GM18505 (cell line): Measurements from ENCODE around the gene EXOSC10.
"Not testable (repeated sequence)": the region's sequence is repeated elsewhere in the genome, so short reads cannot be mapped to it uniquely, and the experiment has no call there.

Source experiments
- ATAC-seq: cut with Tn5 transposase; IDR thresholded peaks from one replicate; pipeline ENCODE4 v1.9.1; 2021; ENCODE audit not compliant: unreplicated experiment
- POLR2A ChIP-seq: IDR thresholded peaks from 4 replicates; pipeline ENCODE4 v1.6.1; 2011; ENCODE audit warnings: borderline replicate concordance; ENCODE audit not compliant: insufficient read depth, insufficient read length; ENCODE audit errors: extremely low read depth

Gene EXOSC10

DNA sequence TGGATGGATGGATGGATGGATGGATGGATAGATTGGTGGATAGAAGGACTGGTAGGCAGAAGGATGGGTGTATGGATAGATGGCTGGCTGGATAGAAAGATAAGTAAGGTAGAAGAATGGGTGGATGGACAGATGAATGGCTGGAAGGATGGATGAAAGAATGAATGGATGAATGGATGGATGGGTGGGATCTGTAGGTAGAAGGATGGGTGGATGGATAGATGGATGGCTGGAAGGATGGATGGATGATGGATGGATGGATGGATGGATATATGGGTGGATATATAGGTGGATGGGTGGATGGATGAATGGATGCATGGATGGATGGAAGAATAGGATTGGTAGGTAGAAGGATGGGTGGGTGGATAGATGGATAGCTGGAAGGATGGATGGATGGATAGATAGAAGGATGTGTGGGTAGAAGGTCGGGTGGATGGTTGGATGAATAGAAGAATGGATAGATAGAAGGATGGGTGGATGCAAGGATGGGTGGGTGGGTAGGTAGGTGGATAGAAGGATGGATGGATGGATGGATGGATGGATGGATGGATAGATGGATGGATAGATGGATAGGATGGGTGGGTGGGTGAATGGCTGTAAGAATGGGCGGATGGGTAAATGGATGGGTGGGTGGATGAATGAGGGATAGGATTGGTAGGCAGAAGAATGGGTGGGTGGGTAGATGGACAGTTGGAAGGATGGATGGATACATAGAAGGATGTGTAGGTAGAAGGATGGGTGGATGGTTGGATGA, 60.1 kb downstream of the EXOSC10 start:
- ATAC-seq = no peak
- TF ChIP-seq POLR2A = no peak

- ATAC-seq = no peak
These were observed 61.9 kb downstream of the EXOSC10 start for GRCh38 chr1:11037740-11038182.

DNA sequence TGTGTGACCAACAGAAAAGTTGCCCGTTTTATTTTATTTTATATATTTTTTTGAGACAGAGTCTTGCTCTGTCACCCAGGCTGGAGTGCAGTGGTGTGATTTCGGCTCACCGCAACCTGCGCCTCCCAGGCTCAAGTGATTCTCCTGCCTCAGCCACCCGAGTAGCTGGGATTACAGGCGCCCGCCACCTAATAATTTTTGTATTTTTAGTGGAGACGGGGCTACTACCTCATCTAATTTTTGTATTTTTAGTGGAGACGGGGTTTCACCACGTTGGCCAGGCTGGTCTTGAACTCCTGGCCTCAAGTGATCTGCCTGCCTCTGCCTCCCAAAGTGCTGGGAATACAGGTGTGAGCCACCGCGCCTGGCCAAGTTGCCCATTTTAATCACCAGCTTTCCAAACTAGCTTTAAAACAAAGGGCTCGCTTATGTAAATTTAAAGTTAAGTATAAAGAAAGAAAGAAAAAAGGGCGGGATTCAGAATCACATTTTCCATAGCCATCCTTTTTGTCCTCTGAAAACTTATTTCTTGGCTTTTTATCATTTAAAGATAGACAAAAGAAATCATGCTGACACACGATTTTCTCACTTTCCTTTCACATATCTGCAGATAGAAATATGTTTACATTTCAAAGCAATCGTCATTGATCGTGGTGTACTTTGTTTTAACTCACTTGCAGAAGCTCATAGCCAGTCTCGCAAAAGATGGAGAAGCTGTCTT, 62.5 kb downstream of the EXOSC10 start:
- ATAC-seq = not testable (repeated sequence)

More at GRCh38 chr1:11037740-11038182, 61.9 kb downstream of the EXOSC10 start:
- no peak for TF ChIP-seq POLR2A

- no peak for TF ChIP-seq POLR2A
These were observed 67.9 kb downstream of the EXOSC10 start for GRCh38 chr1:11031624-11032262.

GRCh38 chr1:11030865-11031264, 68.8 kb downstream of the EXOSC10 start:
- no peak for ATAC-seq
- no peak for TF ChIP-seq POLR2A

More at GRCh38 chr1:11031624-11032262, 67.9 kb downstream of the EXOSC10 start:
- ATAC-seq = no peak

- ATAC-seq = no peak
These were observed 71.7 kb downstream of the EXOSC10 start for GRCh38 chr1:11028018-11028417.

GRCh38 chr1:11027316-11027715, 72.4 kb downstream of the EXOSC10 start:
- no peak for ATAC-seq
- no peak for TF ChIP-seq POLR2A

More at GRCh38 chr1:11028018-11028417, 71.7 kb downstream of the EXOSC10 start:
- TF ChIP-seq POLR2A = no peak

DNA sequence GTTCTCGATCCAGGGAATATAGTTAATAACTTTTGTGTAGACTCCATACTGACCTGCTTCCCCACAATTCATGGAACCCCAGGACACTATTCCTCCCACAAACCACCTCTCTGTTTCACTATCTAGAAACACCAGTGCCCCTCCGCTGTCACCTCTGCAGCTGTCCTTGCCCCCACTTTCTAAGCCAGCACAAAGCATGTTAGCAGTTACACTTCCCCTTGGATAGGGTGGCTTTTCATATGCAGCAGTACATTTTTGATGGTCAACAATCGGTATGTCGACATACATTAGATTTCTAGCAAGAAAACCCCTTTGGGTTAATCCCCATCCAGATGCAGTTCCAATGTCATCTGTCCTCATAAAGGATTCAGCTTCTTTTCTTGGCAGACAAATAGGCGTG, 72.8 kb downstream of the EXOSC10 start:
- no peak for ATAC-seq
- no peak for TF ChIP-seq POLR2A

GRCh38 chr1:11026052-11026451, 73.6 kb downstream of the EXOSC10 start:
- no peak for ATAC-seq
- TF ChIP-seq POLR2A = no peak

- no peak for TF ChIP-seq POLR2A
- no peak for ATAC-seq
These were observed 74.1 kb downstream of the EXOSC10 start for GRCh38 chr1:11025618-11026017.

DNA sequence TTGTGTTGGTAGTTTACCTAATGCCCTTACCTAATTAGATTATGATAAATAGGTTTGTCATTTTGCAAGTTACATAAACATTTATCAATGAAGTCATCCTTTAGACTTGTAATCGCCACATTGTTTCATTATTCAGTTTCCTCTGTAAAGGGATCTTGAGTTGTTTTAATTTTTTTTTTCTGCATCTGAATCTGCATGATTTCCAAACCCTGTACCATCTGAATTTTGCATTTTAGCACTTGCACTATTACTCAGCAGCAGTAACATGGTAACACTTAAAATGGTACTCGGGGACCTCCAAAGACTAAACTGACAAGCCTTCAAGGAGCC, 74.8 kb downstream of the EXOSC10 start:
- ATAC-seq = no peak

GRCh38 chr1:11024154-11024873, 75.4 kb downstream of the EXOSC10 start:
- ATAC-seq = no peak
- no peak for TF ChIP-seq POLR2A

More for the DNA sequence above, 74.8 kb downstream of the EXOSC10 start:
- TF ChIP-seq POLR2A = no peak

GRCh38 chr1:11023201-11023600, 76.5 kb downstream of the EXOSC10 start:
- TF ChIP-seq POLR2A = no peak

More at GRCh38 chr1:11023201-11023600, 76.5 kb downstream of the EXOSC10 start:
- no peak for ATAC-seq
